Neural cell (in vitro differentiated cells): ENCODE data around the gene GBE1.

Source experiments
- CTCF ChIP-seq: fragments of 450-650 bp; IDR thresholded peaks from 2 replicates; pipeline ENCODE4 v1.5.1; 2014; ENCODE audit warnings: antibody characterized with exemption, mild to moderate bottlenecking, moderate library complexity; ENCODE audit not compliant: poor library complexity, severe bottlenecking
- EP300 ChIP-seq: fragments of 450-650 bp; conservative IDR thresholded peaks from 2 replicates; pipeline ENCODE4 v1.6.1; 2014; ENCODE audit warnings: antibody characterized with exemption, mild to moderate bottlenecking, moderate library complexity; ENCODE audit not compliant: poor library complexity, severe bottlenecking
- EZH2 ChIP-seq: fragments of 200-600, 300-800 bp; shearing (Covaris generic), sonication (generic); IDR thresholded peaks from 2 replicates; pipeline ENCODE4 v1.6.1; 2014; ENCODE audit warnings: antibody characterized with exemption, low read length, borderline replicate concordance, mild to moderate bottlenecking; ENCODE audit not compliant: insufficient read depth, poor library complexity, severe bottlenecking
- MXI1 ChIP-seq: fragments of 450-650 bp; conservative IDR thresholded peaks from 2 replicates; pipeline ENCODE4 v1.6.1; 2014; ENCODE audit warnings: antibody characterized with exemption, mild to moderate bottlenecking; ENCODE audit not compliant: poor library complexity, severe bottlenecking
- POLR2AphosphoS5 ChIP-seq: IDR thresholded peaks from 2 replicates; pipeline ENCODE4 v1.6.1; 2012
- RAD21 ChIP-seq: fragments of 450-650 bp; conservative IDR thresholded peaks from 2 replicates; pipeline ENCODE4 v1.6.1; 2014; ENCODE audit warnings: antibody characterized with exemption, mild to moderate bottlenecking, moderate library complexity
- REST ChIP-seq: IDR thresholded peaks from 2 replicates; pipeline ENCODE4 v1.6.1; 2012; ENCODE audit warnings: borderline replicate concordance
- TAF1 ChIP-seq: IDR thresholded peaks from 2 replicates; pipeline ENCODE4 v1.6.1; 2012; ENCODE audit warnings: low read depth

DNA sequence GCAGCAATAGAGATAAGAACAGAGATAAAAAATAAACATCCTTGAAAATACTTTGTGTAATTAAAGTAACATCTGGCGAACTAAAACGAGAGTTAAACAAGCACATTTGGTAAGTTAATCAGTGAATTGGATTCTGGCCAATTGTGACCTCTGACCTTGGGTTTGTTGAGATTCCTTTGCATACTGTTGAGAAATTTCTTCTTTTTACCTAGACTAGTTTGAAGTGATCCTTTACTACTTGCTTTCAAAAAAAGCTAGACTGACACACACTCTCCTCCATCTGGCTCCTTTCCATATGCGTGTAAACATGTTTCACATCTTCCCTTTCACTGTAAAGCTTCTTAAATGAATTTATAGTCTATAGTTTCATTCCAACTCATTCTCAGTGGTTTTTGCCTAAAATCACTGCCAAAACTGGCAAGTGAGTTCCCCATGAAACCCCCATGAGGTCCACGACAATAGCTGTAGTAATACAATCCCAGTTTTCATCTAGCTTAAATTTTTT is 17.3 kb upstream of the GBE1 start:
- TF ChIP-seq TAF1 (no peak), CTCF (no peak), POLR2AphosphoS5 (no peak), EZH2 (no peak), RAD21 (no peak), EP300 (no peak), REST (no peak), MXI1 (no peak)
